Inferior parietal cortex (tissue), 1 donor: ENCODE data around the gene PPL.
"Not testable (repeated sequence)": the region's sequence is repeated elsewhere in the genome, so short reads cannot be mapped to it uniquely, and the experiment has no call there.

Experiments
- DNase-seq: peaks from one replicate; pipeline ENCODE4 v3.0.0-alpha.2; 2016; ENCODE audit errors: extremely low spot score

The PPL gene, protein sequence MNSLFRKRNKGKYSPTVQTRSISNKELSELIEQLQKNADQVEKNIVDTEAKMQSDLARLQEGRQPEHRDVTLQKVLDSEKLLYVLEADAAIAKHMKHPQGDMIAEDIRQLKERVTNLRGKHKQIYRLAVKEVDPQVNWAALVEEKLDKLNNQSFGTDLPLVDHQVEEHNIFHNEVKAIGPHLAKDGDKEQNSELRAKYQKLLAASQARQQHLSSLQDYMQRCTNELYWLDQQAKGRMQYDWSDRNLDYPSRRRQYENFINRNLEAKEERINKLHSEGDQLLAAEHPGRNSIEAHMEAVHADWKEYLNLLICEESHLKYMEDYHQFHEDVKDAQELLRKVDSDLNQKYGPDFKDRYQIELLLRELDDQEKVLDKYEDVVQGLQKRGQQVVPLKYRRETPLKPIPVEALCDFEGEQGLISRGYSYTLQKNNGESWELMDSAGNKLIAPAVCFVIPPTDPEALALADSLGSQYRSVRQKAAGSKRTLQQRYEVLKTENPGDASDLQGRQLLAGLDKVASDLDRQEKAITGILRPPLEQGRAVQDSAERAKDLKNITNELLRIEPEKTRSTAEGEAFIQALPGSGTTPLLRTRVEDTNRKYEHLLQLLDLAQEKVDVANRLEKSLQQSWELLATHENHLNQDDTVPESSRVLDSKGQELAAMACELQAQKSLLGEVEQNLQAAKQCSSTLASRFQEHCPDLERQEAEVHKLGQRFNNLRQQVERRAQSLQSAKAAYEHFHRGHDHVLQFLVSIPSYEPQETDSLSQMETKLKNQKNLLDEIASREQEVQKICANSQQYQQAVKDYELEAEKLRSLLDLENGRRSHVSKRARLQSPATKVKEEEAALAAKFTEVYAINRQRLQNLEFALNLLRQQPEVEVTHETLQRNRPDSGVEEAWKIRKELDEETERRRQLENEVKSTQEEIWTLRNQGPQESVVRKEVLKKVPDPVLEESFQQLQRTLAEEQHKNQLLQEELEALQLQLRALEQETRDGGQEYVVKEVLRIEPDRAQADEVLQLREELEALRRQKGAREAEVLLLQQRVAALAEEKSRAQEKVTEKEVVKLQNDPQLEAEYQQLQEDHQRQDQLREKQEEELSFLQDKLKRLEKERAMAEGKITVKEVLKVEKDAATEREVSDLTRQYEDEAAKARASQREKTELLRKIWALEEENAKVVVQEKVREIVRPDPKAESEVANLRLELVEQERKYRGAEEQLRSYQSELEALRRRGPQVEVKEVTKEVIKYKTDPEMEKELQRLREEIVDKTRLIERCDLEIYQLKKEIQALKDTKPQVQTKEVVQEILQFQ (N-terminal part only)

DNA sequence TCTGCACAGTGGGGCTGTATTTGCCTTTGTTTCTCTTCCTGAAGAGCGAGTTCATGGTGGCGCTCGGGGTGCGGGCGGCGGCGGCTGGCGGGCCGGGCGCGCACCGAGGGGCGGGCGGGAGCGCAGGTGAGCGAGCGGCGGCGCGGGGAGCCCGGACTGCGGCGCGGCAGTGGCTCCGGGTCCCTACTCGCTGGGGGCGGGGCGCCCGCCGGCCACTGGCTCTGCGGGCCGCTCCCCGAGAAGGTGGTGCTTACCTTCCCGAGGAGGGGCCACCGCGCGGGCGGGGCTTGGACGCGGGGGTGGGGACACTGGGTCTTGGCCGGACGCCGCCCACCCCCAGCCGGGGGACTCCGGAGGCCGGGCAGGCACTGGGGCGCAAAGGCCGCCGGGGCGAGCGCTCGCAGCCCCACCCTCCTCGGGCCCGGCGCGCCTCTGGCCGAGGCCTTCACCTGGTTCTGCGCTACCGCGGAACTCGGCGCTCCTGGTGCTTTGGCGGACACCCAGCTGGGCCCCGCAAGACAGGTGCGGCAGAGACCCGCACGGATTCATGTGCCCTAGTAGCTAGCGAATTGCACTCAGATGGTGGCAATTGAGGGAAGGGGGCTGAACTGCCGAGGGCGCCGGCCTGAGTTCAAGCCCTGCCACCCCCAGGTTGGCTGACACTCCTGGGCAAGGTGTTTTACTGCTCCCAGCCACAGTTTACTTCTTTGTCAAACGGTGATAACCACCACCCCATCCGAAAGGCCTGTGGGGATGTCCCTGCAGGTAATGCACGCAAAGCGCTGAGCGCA, at the start of gene PPL:
Gene PPL, minus strand, starts transcription at position 158 of the 791 bp plus-strand sequence. Its CDS starts 103 bp downstream, at position 55.
- no peak for DNase-seq

DNA sequence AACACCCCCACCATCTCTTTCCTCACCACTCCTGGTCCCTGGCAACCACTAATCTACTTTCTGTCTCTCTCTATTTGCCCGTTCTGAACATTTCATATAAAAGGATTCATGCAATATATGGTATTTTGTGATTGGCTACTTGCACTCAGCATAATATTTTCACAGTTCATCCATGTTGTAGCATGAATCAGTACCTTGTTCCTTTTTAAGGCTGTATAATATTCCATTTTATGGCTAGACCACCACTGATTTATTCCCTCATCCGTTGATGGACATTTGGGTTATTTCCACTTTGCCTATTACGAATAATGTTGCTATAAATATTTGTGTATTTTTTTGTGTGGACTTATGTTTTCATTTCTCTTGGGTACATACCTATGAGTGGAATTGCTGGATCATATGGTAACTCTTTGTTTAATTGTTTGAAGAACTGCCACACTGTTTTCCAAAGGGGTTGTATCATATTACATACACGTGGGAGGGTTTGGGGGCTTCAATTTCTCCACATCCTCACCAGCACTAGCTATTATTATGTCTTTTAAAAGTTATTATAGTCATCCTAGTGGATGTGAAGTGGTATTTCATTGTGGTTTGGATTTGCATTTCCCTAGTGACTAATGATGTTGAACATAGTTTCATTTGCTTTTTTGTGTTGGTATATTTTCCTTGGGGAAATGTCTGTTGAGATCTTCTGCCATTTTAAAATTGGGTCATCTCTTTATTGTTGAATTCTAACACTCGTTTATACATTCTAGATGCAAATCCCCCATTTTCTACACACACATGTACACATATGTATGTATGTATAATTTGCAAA, 47.4 kb upstream of the PPL start:
- no peak for DNase-seq

DNA sequence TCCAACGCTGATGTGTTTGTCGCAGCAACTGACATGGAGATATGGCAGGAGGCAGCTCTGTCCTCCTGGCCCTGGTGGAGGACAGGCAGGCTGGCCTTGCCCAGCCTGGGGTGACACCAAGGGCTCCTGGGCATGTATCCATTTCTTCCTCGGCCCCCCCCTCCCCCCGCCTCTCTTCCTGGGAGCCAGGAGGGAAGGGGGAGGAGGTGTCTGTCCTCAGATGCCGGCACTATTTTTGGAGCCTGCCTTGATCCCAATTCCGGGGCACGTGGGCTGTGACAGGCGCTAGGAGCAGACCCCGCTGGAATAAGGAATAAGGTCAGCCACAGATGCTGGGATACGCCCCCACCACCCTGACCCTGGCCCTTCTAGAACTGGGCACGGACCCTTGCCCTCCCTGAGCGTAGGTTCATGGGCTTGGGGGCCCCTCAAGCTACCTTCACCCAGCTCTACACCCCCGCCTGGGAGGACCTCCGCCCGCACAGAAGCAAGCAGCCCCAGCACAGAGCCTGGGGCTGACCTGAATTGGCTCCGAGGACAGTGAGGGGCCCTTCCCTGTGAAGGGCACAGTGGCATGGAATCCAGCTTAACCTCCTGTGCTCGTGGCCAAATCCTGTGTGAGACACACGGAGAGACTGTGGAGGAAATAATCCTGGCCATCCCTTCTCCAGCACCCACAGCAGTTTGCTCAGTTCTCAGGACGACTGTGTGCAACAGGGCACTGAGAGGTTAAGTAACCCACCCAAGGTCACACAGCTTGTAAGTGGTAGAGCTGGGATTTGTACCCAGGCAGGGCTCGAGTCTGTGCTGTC, 45.3 kb upstream of the PPL start:
- DNase-seq: no peak

DNA sequence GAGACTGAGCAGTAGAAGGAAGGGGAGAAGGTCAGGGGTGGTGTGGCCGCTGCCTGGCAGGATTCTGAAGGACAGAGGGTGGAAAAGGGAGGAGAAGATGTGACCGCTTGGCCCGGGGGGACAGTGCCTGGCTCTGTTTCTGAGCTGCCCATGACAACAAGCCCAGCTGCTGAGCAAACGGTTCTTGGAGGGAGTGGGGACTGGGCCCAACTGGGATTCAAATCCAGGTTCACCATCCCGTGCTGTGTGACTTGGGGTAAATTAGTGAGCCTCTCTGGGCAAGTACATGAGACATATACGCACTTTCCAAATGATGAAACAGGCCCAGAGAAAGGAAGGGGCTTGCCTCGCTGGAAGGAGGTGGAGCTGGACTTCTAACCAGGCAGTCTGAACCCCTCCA, 44.5 kb upstream of the PPL start:
- no peak for DNase-seq

DNA sequence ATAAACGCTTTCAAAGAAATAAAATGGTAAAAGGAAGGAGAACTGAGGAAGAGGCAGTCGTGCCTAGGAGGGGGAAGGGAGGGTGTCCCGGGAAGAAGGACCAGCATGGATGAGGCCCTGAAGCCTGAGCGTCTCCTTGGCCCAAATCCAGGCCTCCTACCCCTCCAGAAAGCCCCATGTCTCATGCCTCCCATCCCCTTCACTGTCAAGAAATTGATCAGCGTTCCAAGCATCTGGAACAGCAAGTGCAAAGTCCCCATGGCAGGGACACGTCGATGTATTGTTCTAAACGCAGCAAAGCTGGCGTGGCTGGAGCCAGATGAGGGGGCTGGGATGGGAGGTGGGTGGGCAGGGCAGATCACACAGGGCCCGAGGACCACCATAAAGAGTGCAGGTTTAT, 43.7 kb upstream of the PPL start:
- no peak for DNase-seq

DNA sequence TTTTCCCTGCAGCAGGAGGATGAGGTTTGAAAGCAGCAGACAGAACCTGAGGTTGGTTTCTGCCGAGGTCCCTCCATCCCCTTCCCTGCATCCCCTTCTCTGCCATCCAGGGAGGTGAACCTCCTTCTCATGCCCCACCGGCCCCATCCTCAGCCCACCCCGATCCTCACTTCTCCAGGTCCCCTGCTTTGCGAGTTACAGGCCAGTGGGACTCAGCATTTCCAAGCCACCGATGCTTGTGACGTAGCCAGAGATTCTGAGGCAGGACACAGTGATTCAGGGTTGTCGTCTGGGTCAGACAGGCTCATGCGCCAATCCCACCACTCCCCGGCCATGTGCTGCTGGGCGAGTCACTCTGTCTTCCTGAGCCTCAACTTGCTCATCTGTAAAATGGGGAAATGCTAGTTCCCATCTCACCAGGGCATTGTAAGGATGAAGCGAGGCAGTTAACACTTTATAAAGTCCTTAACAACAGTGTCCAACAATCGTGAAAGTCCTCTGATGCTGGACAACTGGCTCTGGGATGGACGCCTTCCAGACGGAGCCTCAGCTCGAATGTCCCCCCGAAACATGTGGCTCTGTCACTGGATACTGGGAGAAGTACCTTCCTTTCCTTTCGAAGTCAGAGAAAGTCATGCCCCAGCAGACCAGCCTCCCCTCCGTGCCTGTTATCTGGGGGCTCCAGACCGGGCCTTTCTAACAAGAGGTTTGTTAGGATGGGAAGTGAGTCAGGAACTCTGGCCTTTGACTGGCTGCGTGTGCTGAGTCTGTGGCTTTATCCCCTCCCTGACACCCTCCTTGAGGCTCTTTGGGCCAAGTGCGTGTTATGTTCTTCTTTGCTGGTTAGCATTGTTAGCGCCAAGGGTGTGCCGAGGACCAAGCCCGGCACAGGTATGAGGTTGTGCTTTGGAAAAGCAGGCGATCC, 43.0 kb upstream of the PPL start:
- DNase-seq: no peak

DNA sequence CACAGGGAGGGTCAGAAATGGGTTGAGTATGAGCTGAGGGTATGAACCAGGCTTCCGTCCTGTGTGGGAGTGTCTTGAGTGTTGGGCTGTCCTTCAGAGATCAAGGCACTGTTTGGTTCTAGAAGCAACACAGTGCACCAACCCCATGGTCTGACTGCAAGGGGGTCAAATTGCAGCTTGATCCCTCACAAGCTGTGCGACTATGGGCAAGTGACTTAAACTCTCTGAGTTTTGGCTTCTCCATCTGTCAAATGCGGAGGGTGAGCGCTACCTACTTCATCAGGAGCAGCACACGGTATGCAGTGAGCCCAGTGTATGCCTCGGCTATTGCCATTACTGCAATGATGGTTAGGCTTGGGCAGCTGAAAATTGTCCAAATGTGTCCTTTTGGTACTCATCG, 42.2 kb upstream of the PPL start:
- no peak for DNase-seq

DNA sequence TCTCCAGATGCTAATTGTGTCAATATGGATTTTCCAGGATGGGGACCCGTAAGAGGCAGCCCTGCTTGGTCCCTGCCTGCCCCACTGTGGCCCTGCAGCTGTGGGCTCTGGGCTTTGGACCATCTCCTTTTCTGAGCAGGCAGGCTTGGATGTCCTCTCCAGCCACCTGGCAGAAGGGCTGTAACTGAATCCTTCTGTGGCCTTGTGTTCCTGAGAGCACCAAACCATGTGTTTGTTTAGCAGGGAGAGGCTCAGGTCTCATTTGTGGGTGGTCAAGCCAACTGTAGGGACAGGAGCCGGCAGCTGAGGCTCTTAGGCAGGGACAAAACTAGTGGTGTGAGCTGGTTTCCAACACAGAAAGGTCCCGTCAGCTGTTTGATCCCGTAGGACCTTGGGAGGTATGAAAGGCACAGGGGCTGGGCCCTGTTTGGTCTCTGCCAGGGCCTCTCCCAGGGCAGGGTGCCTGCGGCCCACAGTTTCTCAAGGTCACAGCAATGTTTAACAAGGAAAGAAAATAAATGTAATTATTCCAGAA, 39.7 kb upstream of the PPL start:
- DNase-seq: no peak

DNA sequence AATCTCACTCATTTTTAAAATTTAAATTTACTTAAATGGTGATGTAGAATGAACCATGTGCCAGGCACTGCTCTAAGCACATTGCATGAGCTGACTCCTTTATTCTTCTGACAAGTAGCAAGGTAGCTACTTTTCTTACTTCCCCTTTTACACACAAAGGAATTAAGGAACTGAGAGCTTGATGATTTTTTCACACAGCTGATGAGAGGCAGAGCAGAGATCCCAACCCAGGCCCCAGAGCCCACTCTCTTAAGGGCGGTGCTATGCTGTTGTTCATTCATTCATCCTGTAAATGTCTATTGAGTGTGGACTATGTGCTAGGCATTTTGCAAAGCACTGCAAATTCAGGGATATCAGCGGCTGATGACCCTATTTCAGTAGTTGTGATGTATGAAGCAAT, 39.1 kb upstream of the PPL start:
- no peak for DNase-seq

DNA sequence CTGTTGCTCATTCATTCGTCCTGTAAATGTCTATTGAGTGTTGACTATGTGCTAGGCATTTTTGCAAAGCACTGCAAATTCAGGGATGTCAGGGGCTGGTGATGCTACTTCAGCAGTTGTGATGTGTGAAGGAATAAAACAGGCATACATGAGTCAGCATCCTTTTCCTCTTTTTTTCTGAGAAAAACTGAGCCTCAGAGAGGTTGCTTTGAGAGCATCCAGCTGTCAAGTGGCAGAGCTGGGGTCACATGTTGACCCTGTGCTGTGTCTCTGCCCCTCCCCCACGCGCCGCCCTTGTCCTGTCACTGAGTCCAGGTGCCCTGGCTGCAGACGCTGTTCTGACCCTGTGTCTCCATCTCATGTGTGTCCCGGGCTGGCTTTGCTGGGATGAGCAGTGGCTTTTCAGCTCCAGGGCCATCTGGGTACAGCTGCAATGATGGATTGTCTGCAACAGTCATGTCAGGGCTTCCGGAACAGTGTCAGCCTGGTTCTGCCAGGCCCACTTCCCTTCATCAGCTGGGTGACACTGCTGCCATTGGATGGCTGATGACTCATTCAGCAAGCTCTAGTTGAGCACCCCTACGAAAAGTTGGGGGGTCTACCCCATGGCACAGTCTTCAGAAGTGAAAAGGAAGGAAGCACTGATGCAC, 36.1 kb upstream of the PPL start:
- no peak for DNase-seq

DNA sequence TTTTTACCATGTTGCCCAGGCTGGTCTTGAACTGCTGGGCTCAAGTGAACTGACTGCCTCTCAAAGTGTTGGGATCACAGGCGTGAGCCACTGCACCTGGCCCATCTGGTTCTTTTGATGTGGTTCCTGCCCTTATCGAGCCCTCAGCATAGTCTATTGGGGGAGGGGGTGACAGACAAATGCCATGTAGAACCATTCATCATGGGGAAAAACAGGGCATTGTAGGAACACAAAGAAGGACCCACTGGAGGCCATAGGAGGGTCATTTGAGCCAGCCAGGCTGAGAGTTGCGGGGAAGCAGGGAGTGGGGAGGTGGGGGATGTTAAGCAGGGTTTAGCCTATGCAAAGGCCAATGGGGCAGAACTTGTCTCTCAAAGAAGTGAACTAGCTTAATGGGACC, 33.1 kb upstream of the PPL start:
- no peak for DNase-seq

DNA sequence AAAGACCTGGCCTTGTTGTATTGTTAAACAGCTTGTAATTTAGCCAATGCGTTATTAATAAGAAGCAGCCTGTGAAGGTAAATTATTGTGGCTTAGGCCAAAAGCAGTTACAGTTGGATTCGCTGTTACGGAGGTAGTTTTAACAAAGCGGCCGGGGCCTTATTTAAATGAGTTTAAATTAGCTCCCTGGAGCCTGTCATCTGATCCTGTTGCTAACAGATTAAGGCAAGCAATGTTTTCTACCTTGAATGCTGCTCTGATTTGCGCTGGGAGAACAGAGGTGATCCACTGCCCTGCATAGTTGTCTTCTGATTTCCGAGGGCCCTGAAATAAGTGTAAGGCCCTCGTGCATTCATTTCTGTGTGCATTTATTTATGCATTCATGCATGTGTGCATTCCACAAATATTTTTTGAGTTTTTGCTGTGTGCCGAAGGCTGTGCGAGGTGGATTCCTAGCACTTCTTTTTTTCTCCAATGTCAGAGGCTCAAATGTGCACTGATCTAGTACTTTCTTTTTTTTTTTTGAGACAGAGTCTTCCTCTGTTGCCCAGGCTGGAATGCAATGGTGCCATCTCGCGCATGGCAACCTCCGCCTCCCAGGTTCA, 32.0 kb upstream of the PPL start:
- no peak for DNase-seq

DNA sequence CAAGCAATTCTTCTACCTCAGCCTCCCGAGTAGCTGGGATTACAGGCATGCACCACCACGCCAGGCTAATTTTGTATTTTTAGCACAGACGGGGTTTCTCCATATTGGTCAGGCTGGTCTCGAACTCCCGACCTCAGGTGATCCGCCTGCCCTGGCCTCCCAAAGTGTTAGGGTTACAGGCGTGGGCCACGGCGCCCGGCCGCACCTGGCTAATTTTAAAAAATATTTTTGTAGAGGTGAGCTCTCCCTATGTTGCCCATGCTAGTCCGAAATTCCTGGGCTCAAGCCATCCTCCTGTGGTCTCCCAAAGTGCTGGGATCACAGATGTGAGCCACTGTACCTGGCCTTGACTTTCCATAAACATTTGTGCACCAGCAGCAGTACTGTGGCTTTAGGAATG, 31.3 kb upstream of the PPL start:
- not testable (repeated sequence) for DNase-seq

DNA sequence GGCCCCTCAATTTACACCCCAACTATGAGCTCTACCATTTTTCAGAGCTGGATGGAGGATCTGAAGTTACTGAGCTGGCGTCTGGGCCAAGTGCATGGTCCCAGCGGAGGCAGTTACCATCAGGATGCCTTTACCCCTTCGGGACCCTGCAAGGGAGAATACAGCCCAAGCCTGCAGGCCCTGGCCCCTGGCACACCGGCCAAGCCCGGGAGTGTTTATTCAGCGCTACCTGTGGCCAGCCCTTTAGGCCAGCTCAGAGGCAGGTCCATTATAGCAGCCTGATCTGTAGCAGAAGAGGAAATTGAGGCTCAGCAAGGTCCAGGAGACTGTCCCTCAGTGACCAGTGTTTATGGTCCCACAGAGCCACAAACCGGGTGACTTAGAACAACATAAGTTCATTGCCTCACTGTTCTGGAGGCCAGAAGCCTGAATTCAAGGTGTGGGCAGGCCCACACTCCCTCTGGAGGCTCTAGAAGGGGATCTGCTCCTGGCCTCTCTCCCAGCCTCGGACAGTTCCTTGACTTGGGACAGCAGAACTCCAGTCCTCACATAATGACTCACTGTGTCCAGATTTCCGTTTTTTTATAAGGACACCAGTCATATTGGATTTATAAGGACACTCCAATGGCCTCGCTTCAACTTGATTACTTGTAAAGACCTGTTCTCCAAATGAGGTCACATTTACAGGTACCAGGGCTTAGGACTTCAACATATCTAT, 29.9 kb upstream of the PPL start:
- DNase-seq: no peak

DNA sequence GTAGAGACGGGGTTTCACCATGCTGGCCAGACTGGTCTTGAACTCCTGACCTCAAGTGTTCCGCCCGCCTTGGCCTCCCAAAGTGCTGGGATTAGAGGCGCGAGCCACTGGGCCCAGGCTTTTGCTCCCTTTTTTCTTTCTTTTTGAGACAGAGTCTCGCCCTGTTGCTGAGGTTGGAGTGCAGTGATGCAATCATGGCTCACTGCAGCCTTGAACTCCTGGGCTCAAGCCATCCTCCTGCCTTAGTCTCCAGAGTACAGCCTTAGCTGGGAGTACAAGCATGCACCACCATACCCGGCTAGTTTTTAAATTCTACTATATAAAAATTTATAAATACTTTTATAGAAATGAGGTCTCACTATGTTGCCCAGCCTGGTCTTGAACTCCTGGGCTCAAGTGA, 26.6 kb upstream of the PPL start:
- not testable (repeated sequence) for DNase-seq

DNA sequence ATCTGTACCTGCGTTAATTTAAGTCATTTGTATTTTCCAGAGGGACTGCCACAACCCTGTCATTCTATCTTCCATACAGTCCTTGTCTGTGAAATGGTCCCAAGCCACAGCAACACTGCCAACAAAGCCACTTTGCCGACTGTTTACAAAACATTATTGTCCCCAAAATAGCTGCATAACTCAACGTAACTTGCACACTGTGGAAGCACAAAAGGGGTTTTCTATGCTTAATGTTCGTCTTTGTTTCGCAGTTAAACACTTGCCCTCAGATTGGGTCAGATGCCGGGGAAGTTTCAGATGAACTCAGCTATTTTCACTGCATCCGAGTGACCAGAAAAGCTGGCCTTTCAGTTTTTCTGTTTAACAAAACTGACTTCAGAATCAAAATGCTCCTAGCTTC, 25.8 kb upstream of the PPL start:
- DNase-seq: peak; percentile 85

DNA sequence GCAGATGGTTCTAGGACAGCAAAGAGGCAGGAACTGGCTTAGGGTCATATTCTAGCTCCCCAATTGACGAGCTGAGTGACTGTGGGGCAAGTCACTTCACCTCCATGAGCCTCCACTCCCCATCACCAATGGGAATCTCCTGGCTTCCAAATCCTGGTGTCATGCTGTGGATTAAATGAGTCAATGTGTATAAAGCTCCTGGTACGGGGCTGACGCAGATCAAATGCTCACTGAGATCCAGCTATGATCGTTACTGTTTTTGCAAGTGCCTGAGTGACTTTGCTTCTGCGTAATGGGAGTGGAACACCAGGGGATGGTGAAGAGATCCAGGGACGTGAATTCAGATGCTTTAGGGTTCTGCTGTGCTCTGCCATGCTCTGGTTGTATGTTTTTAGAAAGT, 23.6 kb upstream of the PPL start:
- no peak for DNase-seq
